ENCODE results near the gene TTC16. TPM values are rescaled to one million over a fixed set of nuclear protein-coding genes. Genes with fewer than 3 reads are reported as not detected.

The TTC16 gene
- total RNA-seq, 1 experiment from 2014 or later, result not detected

- H3K36me3 Mint-ChIP-seq (ENCODE audit: insufficient read depth in 1 of 3, low read depth in 3 of 3), result no peaks in the 10 kb centered on the region
- peaks cover 2% of the 10 kb centered on the region for H3K23me2 ChIP-seq (ENCODE audit: insufficient read length, low read depth, low read length, poor library complexity, severe bottlenecking)
- no peak within 1 kb of the TSS for H3K56ac ChIP-seq (ENCODE audit: insufficient read length, low read depth, low read length)
- no peak within 1 kb of the TSS for H4K8ac ChIP-seq (replicated peaks; ENCODE audit: insufficient read length, low read depth, low read length)
- no peak within 1 kb of the TSS for H2AFZ ChIP-seq (ENCODE audit: low read length)
- H2BK15ac ChIP-seq (ENCODE audit: low read depth, low read length), result no peak within 1 kb of the TSS
- H3T11ph ChIP-seq (ENCODE audit: low read length), result no peak within 1 kb of the TSS
- no peak within 1 kb of the TSS for H2BK5ac ChIP-seq (ENCODE audit: insufficient read length, low read length)
- H3K79me2 ChIP-seq (ENCODE audit: insufficient read depth, low read length), result no peaks in the 10 kb centered on the region
- no peak within 1 kb of the TSS for H3K4me2 ChIP-seq (ENCODE audit: insufficient read depth, insufficient read length, low read length)
- no peak within 1 kb of the TSS for H3K23ac ChIP-seq (ENCODE audit: insufficient read length, low read depth, low read length)
- H3K79me1 ChIP-seq (ENCODE audit: insufficient read depth, low read depth, low read length, poor library complexity, severe bottlenecking), result no peaks in the 10 kb centered on the region
- no peaks in the 10 kb centered on the region for H3K9me3 ChIP-seq (ENCODE audit: control insufficient read depth, low read depth, low read length)
- H3K18ac ChIP-seq (ENCODE audit: insufficient read length, low read depth, low read length), result no peak within 1 kb of the TSS
- H4K91ac ChIP-seq (ENCODE audit: insufficient read length, low read depth, low read length), result no peak within 1 kb of the TSS
- peaks cover 7 to 26% of the 10 kb centered on the region in 2 experiments for H3K4me1 Mint-ChIP-seq
- no peak within 1 kb of the TSS for H3K4ac ChIP-seq (ENCODE audit: low read depth, low read length)
- H3K27ac ChIP-seq (ENCODE audit: insufficient read length, low read depth, low read length), result no peak within 1 kb of the TSS
- H2BK12ac ChIP-seq (ENCODE audit: insufficient read length, low read depth, low read length), result no peak within 1 kb of the TSS
- no peak for TF ChIP-seq CTCF (conservative IDR thresholded peaks at IDR 0.05)
- no peak within 1 kb of the TSS for H4K5ac ChIP-seq (ENCODE audit: insufficient read length, low read depth, low read length)
- H3K4me3 Mint-ChIP-seq, result peak within 1 kb of the TSS in 1 of 2 experiments; percentile 45; a peak in 2 of 5 replicates
- no peak within 1 kb of the TSS for H3K14ac ChIP-seq (ENCODE audit: insufficient read depth, low read length)
- H3K27ac Mint-ChIP-seq, result peak within 1 kb of the TSS in 2 of 3 experiments; percentile 8 to 58; a peak in 4 of 7 replicates
- no CpG with 5 or more reads among the region's 13 CpGs for WGBS (ENCODE audit: extremely low coverage, insufficient read length, low lambda C conversion rate)
- no peaks in the 10 kb centered on the region for H4K20me1 ChIP-seq (ENCODE audit: control insufficient read depth, insufficient read depth, insufficient read length)
- H3K9ac ChIP-seq (ENCODE audit: extremely low read depth, insufficient read length, low read length), result no peak within 1 kb of the TSS
- H2BK120ac ChIP-seq (ENCODE audit: low read depth, low read length, poor library complexity, severe bottlenecking), result no peak within 1 kb of the TSS
- H2BK20ac ChIP-seq (ENCODE audit: low read depth, low read length, poor library complexity, severe bottlenecking), result no peak within 1 kb of the TSS
- H3K27me3 ChIP-seq (ENCODE audit: insufficient read depth, low read length), result no peaks in the 10 kb centered on the region; the same call in 1 of the 2 replicates
- no peaks in the 10 kb centered on the region; the same call in 1 of the 2 replicates for H3K4me1 ChIP-seq (ENCODE audit: insufficient read depth, low read length)
- H3K27me3 Mint-ChIP-seq (ENCODE audit: low read depth), result no peaks in the 10 kb centered on the region
- no peak within 1 kb of the TSS for H2AK5ac ChIP-seq (ENCODE audit: insufficient read length, low read length)
- DNase-seq, result no peak
- no peaks in the 10 kb centered on the region for H3K9me3 Mint-ChIP-seq
These were observed 62.6 kb downstream of the TTC16 start, which contains the start of gene SH2D3C for GRCh38 chr9:127778280-127779135. Gene SH2D3C (minus strand): TSS chr9:127778666. CDS start chr9:127778627, 39 bp downstream.
